Activated effector memory CD4-positive, alpha-beta T cell treated with Interleukin-2 at 50 U/mL for 16 hours (primary cell): ENCODE data around the gene RGS7BP.

ENCODE experiments used
- DNase-seq: peaks from one replicate; pipeline ENCODE4 v3.0.0-alpha.2; 2020

The RGS7BP gene

GRCh38 chr5:64637144-64637543 is 131.3 kb downstream of the RGS7BP start:
- DNase-seq: no peak

- DNase-seq: no peak
These were observed 132.1 kb downstream of the RGS7BP start for GRCh38 chr5:64637837-64638443.

GRCh38 chr5:64644831-64645230 is 139.0 kb downstream of the RGS7BP start:
- DNase-seq: no peak

- no peak for DNase-seq
These were observed 140.4 kb downstream of the RGS7BP start for GRCh38 chr5:64646169-64646568.

- no peak for DNase-seq
These were observed 143.7 kb downstream of the RGS7BP start for GRCh38 chr5:64649512-64649911.

GRCh38 chr5:64653766-64654560 is 148.1 kb downstream of the RGS7BP start:
- DNase-seq: no peak

- DNase-seq: no peak
These were observed 148.7 kb downstream of the RGS7BP start for GRCh38 chr5:64654561-64654938.

GRCh38 chr5:64655596-64655995 is 149.8 kb downstream of the RGS7BP start:
- no peak for DNase-seq

GRCh38 chr5:64659289-64659688 is 153.5 kb downstream of the RGS7BP start:
- DNase-seq: no peak
